H1 (cell line): ENCODE measurements around the gene PPARA. TPM values are rescaled to one million over a fixed set of nuclear protein-coding genes. Genes with fewer than 3 reads are reported as not detected.

Source experiments
- CTCF ChIA-PET: fragments of 300-600 bp; sonication (Branson Sonifier 250); formaldehyde crosslinking; loops from one replicate; lab custom pipeline; 2021; ENCODE audit not compliant: partially characterized antibody; lab: Charles Lee
- POLR2A ChIA-PET: fragments of 300-600 bp; sonication (Branson Sonifier 250); formaldehyde crosslinking; loops from one replicate; lab custom pipeline; 2021; ENCODE audit warnings: inconsistent platforms; ENCODE audit not compliant: partially characterized antibody; lab: Charles Lee
- DNase-seq, 2 experiments: peaks; one replicate each; pipeline versions ENCODE4 v3.0.0 to v3.0.0-alpha.2; 2010 to 2022; ENCODE audit warnings: low spot score in 2 of 2, low read depth in 1 of 2, mixed read lengths in 1 of 2
- FAIRE-seq: peaks from 2 replicates; lab custom pipeline; 2011; peaks lifted over from hg19 to GRCh38; lab: Jason Lieb, UNC
- H2AFZ ChIP-seq: 2 replicates; pipeline ENCODE4 v1.8.1; 2012; ENCODE audit warnings: low read length, inconsistent platforms
- H2AK5ac ChIP-seq: 2 replicates; pipeline ENCODE4 v1.6.1; 2013; ENCODE audit warnings: low read depth, low read length
- H2BK120ac ChIP-seq: replicated peaks from 2 replicates; pipeline ENCODE3; 2013; ENCODE audit warnings: low read depth, low read length, inconsistent platforms
- H2BK12ac ChIP-seq: 2 replicates; pipeline ENCODE4 v1.6.1; 2013; ENCODE audit warnings: low read depth, low read length
- H2BK15ac ChIP-seq: 2 replicates; pipeline ENCODE4 v1.6.1; 2013; ENCODE audit warnings: low read length
- H2BK20ac ChIP-seq: 2 replicates; pipeline ENCODE4 v1.6.1; 2013; ENCODE audit warnings: low read length
- H2BK5ac ChIP-seq: 2 replicates; pipeline ENCODE4 v1.6.1; 2013; ENCODE audit warnings: low read depth, low read length
- H3K14ac ChIP-seq: 2 replicates; pipeline ENCODE4 v1.6.1; 2013; ENCODE audit warnings: inconsistent platforms; ENCODE audit not compliant: insufficient read length
- H3K18ac ChIP-seq: 2 replicates; pipeline ENCODE4 v1.6.1; 2013; ENCODE audit warnings: low read length; ENCODE audit errors: extremely low read depth
- H3K23ac ChIP-seq: 2 replicates; pipeline ENCODE4 v1.6.1; 2013; ENCODE audit warnings: inconsistent platforms; ENCODE audit not compliant: insufficient read length
- H3K23me2 ChIP-seq: 2 replicates; pipeline ENCODE4 v1.6.1; 2013; ENCODE audit warnings: low read depth, low read length
- H3K27ac ChIP-seq: 2 replicates; pipeline ENCODE4 v1.6.1; 2011; ENCODE audit warnings: low read depth, low read length, inconsistent platforms
- H3K27me3 ChIP-seq, 4 experiments: replicated peaks in 1 of 4; 1 replicate in 1 of 4; 2 replicates in 3 of 4; pipeline versions ENCODE4 v1.6.1 to v1.8.1; 2011 to 2013; ENCODE audit warnings: low read length in 3 of 4, mild to moderate bottlenecking in 3 of 4, inconsistent platforms in 2 of 4, mixed read lengths in 2 of 4, moderate library complexity in 1 of 4; ENCODE audit not compliant: control insufficient read depth in 3 of 4, insufficient read depth in 3 of 4; ENCODE audit errors: extremely low read depth in 1 of 4
- H3K36me3 ChIP-seq, 4 experiments: 2 replicates each; pipeline versions ENCODE4 v1.6.1 to v1.8.1; 2011 to 2013; ENCODE audit warnings: mild to moderate bottlenecking in 4 of 4, low read length in 3 of 4, moderate library complexity in 2 of 4, control low read depth in 1 of 4, inconsistent platforms in 1 of 4; ENCODE audit not compliant: insufficient read depth in 4 of 4, control insufficient read depth in 2 of 4
- H3K4ac ChIP-seq: replicated peaks from 2 replicates; pipeline ENCODE3; 2013; ENCODE audit warnings: low read length, low read depth, mixed read lengths, inconsistent platforms; ENCODE audit not compliant: insufficient read length
- H3K4me1 ChIP-seq, 4 experiments: replicated peaks in 1 of 4; 1 replicate in 1 of 4; 2 replicates in 3 of 4; pipeline versions ENCODE4 v1.6.1 to v1.8.1; 2011 to 2013; ENCODE audit warnings: low read length in 3 of 4, inconsistent platforms in 2 of 4, mixed read lengths in 1 of 4; ENCODE audit not compliant: insufficient read depth in 4 of 4, control insufficient read depth in 3 of 4
- H3K4me2 ChIP-seq, 2 experiments: 2 replicates each; pipeline versions ENCODE4 v1.6.1 to v1.8.1; 2011 to 2013; ENCODE audit warnings: low read depth in 2 of 2, low read length in 2 of 2, control low read depth in 1 of 2, inconsistent platforms in 1 of 2, mild to moderate bottlenecking in 1 of 2; ENCODE audit not compliant: insufficient read depth in 1 of 2
- H3K4me3 ChIP-seq, 4 experiments: fragments of 200-600, 300-600 bp in 1 of 4; sonication (generic), shearing (Covaris generic), sonication (Bioruptor Twin) in 1 of 4; 2 replicates each; pipeline versions ENCODE4 v1.5.1 to v1.8.1; 2011 to 2016; ENCODE audit warnings: low read length in 4 of 4, low read depth in 3 of 4, control low read depth in 2 of 4, inconsistent platforms in 2 of 4, mild to moderate bottlenecking in 2 of 4, mixed read lengths in 1 of 4, moderate library complexity in 1 of 4; ENCODE audit not compliant: insufficient read depth in 2 of 4; ENCODE audit errors: extremely low read depth in 1 of 4
- H3K56ac ChIP-seq: replicated peaks from 2 replicates; pipeline ENCODE3; 2013; ENCODE audit warnings: low read depth, mild to moderate bottlenecking, mixed read lengths, low read length, inconsistent platforms; ENCODE audit not compliant: insufficient read length
- H3K79me1 ChIP-seq: 2 replicates; pipeline ENCODE4 v1.6.1; 2013; ENCODE audit warnings: low read depth, low read length, control low read depth
- H3K79me2 ChIP-seq, 2 experiments: 2 replicates each; pipeline versions ENCODE4 v1.6.1 to v1.8.1; 2012 to 2013; ENCODE audit warnings: low read length in 2 of 2, mild to moderate bottlenecking in 2 of 2, inconsistent platforms in 1 of 2; ENCODE audit not compliant: insufficient read depth in 2 of 2, control insufficient read depth in 1 of 2
- H3K9ac ChIP-seq, 4 experiments: replicated peaks in 1 of 4; 1 replicate in 1 of 4; 2 replicates in 3 of 4; pipeline versions ENCODE4 v1.6.1 to v1.8.1; 2011 to 2013; ENCODE audit warnings: low read depth in 3 of 4, low read length in 3 of 4, control low read depth in 2 of 4, mild to moderate bottlenecking in 2 of 4, moderate library complexity in 2 of 4, inconsistent platforms in 1 of 4; ENCODE audit errors: extremely low read depth in 1 of 4
- H3K9me3 ChIP-seq, 2 experiments: 2 replicates each; pipeline versions ENCODE4 v1.6.1 to v1.8.1; 2012 to 2013; ENCODE audit warnings: mild to moderate bottlenecking in 2 of 2, moderate library complexity in 2 of 2, control low read depth in 1 of 2, inconsistent platforms in 1 of 2, low read depth in 1 of 2, low read length in 1 of 2, mixed read lengths in 1 of 2; ENCODE audit not compliant: insufficient read depth in 2 of 2
- H4K20me1 ChIP-seq, 2 experiments: replicated peaks in 1 of 2; 2 replicates each; pipeline versions ENCODE3 to v1.8.1; 2011 to 2013; ENCODE audit warnings: inconsistent platforms in 2 of 2, low read length in 2 of 2, mild to moderate bottlenecking in 1 of 2; ENCODE audit not compliant: insufficient read depth in 2 of 2, control insufficient read depth in 1 of 2
- H4K5ac ChIP-seq: 2 replicates; pipeline ENCODE4 v1.6.1; 2013; ENCODE audit warnings: low read length, low read depth, mixed read lengths, inconsistent platforms; ENCODE audit not compliant: insufficient read length
- H4K8ac ChIP-seq: 2 replicates; pipeline ENCODE4 v1.8.0; 2013; ENCODE audit warnings: mild to moderate bottlenecking, moderate library complexity, low read length, inconsistent platforms; ENCODE audit not compliant: insufficient read depth; ENCODE audit errors: extremely low read depth
- H4K91ac ChIP-seq: replicated peaks from 2 replicates; pipeline ENCODE3; 2013; ENCODE audit warnings: low read length, mixed read lengths, inconsistent platforms; ENCODE audit not compliant: insufficient read length
- ASH2L ChIP-seq: fragments of 200-600, 300-600 bp; sonication (generic); IDR thresholded peaks from one replicate; pipeline ENCODE4 v1.7.1; 2017; ENCODE audit warnings: low read length
- BRCA1 ChIP-seq: IDR thresholded peaks from 2 replicates; pipeline ENCODE4 v1.6.1; 2012; ENCODE audit warnings: low read depth, low read length, improper control_type of control experiment
- KDM4A ChIP-seq: IDR thresholded peaks from one replicate; pipeline ENCODE4 v1.7.1; 2012; ENCODE audit warnings: low read depth, mild to moderate bottlenecking, moderate library complexity, low read length, inconsistent platforms; ENCODE audit not compliant: severe bottlenecking
- PHF8 ChIP-seq: fragments of 200-600 bp; sonication (generic); conservative IDR thresholded peaks from 2 replicates; pipeline ENCODE4 v1.7.1; 2012; ENCODE audit warnings: low read depth, mild to moderate bottlenecking, inconsistent platforms, low read length, moderate library complexity
- SAP30 ChIP-seq: fragments of 300-600 bp; sonication (generic); IDR thresholded peaks from 2 replicates; pipeline ENCODE4 v1.7.1; 2012; ENCODE audit warnings: low read length, moderate library complexity, mild to moderate bottlenecking, inconsistent platforms; ENCODE audit not compliant: insufficient read depth, insufficient replicate concordance
- TCF12 ChIP-seq: IDR thresholded peaks from 2 replicates; pipeline ENCODE4 v1.6.1; 2011; ENCODE audit warnings: low read depth, mild to moderate bottlenecking, low read length
- WGBS, 2 experiments: shearing (Covaris generic) in 1 of 2; methylation state at CpG; one replicate each; pipeline versions ENCODE4 v1.1.6 to v1.1.7; 2013 to 2015; ENCODE audit warnings: low lambda C conversion rate in 2 of 2, mixed read lengths in 2 of 2, inconsistent platforms in 1 of 2, low coverage in 1 of 2, missing lambda C conversion rate in 1 of 2; ENCODE audit not compliant: insufficient replicate concordance in 2 of 2, insufficient coverage in 1 of 2, insufficient read length in 1 of 2; ENCODE audit errors: extremely low coverage in 1 of 2, missing lambda C conversion rate in 1 of 2; 5-methylcytosine and 5-hydroxymethylcytosine counted together
- polyA plus RNA-seq, 7 experiments: library from polyadenylated mRNA; depleted of rRNA in 3 of 7; stranded (reverse) in 5 of 7; unstranded in 2 of 7; fragments of >200 nt in 5 of 7; fragments of 200-250 nt in 2 of 7; gene quantifications; 1 replicate in 5 of 7; 2 replicates in 1 of 7; 4 replicates in 1 of 7; pipeline versions ENCODE4 v1.2.1 to v1.2.3, GENCODE V29; 2011 to 2013; ENCODE audit warnings: missing spikeins in 2 of 7, mixed read lengths in 2 of 7
- total RNA-seq: library from RNA; stranded (reverse); fragmentation: NEBNext Ultra II Directional; extraction: Animal tissue kit (Norgen Biotek cat#: 25700); gene quantifications from 2 replicates; pipeline ENCODE4 v1.2.1, GENCODE V29; 2021
- TF ChIP-seq, protein P1 (sequence below): IDR thresholded peaks from 2 replicates; pipeline ENCODE4 v1.6.1; 2011; ENCODE audit warnings: low read length, improper control_type of control experiment
- TF ChIP-seq, protein P2 (sequence below): IDR thresholded peaks from 2 replicates; pipeline ENCODE4 v1.6.1; 2012; ENCODE audit warnings: low read length, inconsistent platforms

The PPARA gene
- total and polyA plus RNA-seq, 2 of the 8 experiments (the other 6 are each of a cell fraction or from before 2014, with no cell fraction given): 3.1 to 8.2 TPM

DNA sequence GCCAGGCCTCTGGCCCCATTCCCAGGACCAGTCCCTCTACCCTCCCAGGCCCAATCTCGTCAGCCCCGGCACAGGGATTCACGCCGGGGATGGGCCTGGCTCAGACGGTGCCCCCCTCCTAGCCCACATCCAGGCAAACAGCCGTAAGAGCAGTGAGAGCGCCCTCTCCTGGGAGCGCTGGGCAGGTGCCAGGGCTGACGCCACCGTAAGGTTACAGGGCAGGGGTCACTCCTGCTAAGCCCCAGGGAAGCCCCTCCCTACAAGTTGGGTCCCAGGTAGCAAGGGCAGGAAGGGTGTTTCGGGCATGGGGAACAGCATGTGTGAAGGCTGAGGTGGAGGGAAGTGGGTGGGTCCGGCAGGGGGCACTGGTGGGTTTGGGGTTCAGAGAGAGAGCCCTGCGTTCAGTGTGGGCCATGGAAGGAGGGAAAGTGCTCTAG, 19.2 kb upstream of the PPARA start:
- peak overlapping the region; percentile 80 for H4K8ac ChIP-seq
- H4K91ac ChIP-seq: no peak overlapping the region
- H2BK15ac ChIP-seq: no peak overlapping the region
- no peaks in the 10 kb centered on the region for H3K79me1 ChIP-seq
- H4K20me1 ChIP-seq: peaks cover 0 to 3% of the 10 kb centered on the region in 2 experiments
- no peaks in the 10 kb centered on the region for H3K9me3 ChIP-seq
- H2AFZ ChIP-seq: peak overlapping the region; percentile 79; the same call in 1 of the 2 replicates
- no peak overlapping the region for H3K18ac ChIP-seq
- H3K23me2 ChIP-seq: no peaks in the 10 kb centered on the region
- no peak overlapping the region for H4K5ac ChIP-seq
- H3K14ac ChIP-seq: no peak overlapping the region
- H3K36me3 ChIP-seq: no peaks in the 10 kb centered on the region
- peak overlapping the region; percentile 14; the same call in 1 of the 2 replicates for H2BK12ac ChIP-seq
- CTCF ChIA-PET: interaction anchor here (0.7 to 4.8 kb wide), 9 partner anchors 9 to 169 kb away, joined by 3 to 40 read pairs (median 4); no protein-coding TSS in a partner anchor
- WGBS, 2 experiments: 40% methylated on average over 10 of the region's 13 CpGs; no CpG with 5 or more reads in 1 of the 2 experiments
- no peak overlapping the region for H2AK5ac ChIP-seq
- H3K27ac ChIP-seq: no peak overlapping the region
- H3K9ac ChIP-seq: no peak overlapping the region
- H3K4me2 ChIP-seq: no peak overlapping the region
- peak; percentile 50 to 91 for DNase-seq
- no peaks in the 10 kb centered on the region for H3K4me1 ChIP-seq
- H3K23ac ChIP-seq: no peak overlapping the region
- H3K27me3 ChIP-seq: no peaks in the 10 kb centered on the region
- H3K79me2 ChIP-seq: no peaks in the 10 kb centered on the region
- peak; percentile 13 for FAIRE-seq
- POLR2A ChIA-PET: no interaction called here
- H3K56ac ChIP-seq: no peak overlapping the region
- H3K4ac ChIP-seq: peak overlapping the region; percentile 53
- no peak overlapping the region for H3K4me3 ChIP-seq
- H2BK120ac ChIP-seq: no peak overlapping the region
- H2BK5ac ChIP-seq: no peak overlapping the region
- no peak overlapping the region for H2BK20ac ChIP-seq
- TF ChIP-seq ASH2L (no peak), TCF12 (no peak), KDM4A (no peak), BRCA1 (no peak), SAP30 (no peak), PHF8 (no peak)
- TF ChIP-seq, protein P1, sequence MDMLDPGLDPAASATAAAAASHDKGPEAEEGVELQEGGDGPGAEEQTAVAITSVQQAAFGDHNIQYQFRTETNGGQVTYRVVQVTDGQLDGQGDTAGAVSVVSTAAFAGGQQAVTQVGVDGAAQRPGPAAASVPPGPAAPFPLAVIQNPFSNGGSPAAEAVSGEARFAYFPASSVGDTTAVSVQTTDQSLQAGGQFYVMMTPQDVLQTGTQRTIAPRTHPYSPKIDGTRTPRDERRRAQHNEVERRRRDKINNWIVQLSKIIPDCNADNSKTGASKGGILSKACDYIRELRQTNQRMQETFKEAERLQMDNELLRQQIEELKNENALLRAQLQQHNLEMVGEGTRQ: no peak
- TF ChIP-seq, protein P2, sequence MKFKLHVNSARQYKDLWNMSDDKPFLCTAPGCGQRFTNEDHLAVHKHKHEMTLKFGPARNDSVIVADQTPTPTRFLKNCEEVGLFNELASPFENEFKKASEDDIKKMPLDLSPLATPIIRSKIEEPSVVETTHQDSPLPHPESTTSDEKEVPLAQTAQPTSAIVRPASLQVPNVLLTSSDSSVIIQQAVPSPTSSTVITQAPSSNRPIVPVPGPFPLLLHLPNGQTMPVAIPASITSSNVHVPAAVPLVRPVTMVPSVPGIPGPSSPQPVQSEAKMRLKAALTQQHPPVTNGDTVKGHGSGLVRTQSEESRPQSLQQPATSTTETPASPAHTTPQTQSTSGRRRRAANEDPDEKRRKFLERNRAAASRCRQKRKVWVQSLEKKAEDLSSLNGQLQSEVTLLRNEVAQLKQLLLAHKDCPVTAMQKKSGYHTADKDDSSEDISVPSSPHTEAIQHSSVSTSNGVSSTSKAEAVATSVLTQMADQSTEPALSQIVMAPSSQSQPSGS: no peak
